ENCODE data around the gene SORT1. TPM values are rescaled to one million over a fixed set of nuclear protein-coding genes. Genes with fewer than 3 reads are reported as not detected.

The SORT1 gene
- total RNA-seq, 2 experiments from 2014 or later = 0.31 to 0.51 TPM

- peaks cover 12% of the 10 kb centered on the region for H3K4me1 Mint-ChIP-seq (ENCODE audit: low read depth)
- H3K36me3 Mint-ChIP-seq = no peaks in the 10 kb centered on the region
- peak within 1 kb of the TSS; percentile 89 for H3K27ac Mint-ChIP-seq
- ChIA-PET CTCF (interaction anchor here (0.6 to 4.9 kb wide), 19 partner anchors 12 to 949 kb away, joined by 3 to 69 read pairs (median 3); partner anchors contain the start of gene SORT1), POLR2A (interaction anchor here (0.9 to 1.5 kb wide), 4 partner anchors 58 to 183 kb away, joined by 3 to 6 read pairs (median 4); partner anchors contain the start of gene SORT1)
- H3K4me3 Mint-ChIP-seq = peak within 1 kb of the TSS; percentile 95
- no peaks in the 10 kb centered on the region for H3K9me3 Mint-ChIP-seq
- intact Hi-C loops (cut with micrococcal nuclease) = loop anchor here (1.0 to 5.0 kb wide), 5 partner anchors 143 to 751 kb away; partner anchors contain the start of genes ATXN7L2, PSMA5 and STRIP1
- H3K27me3 Mint-ChIP-seq = no peaks in the 10 kb centered on the region
- peak; percentile 94 for DNase-seq
These were observed 114.6 kb downstream of the SORT1 start, which contains the start of gene PSRC1 for GRCh38 chr1:109282952-109283747. PSRC1 (minus strand) TSS chr1:109283145.

DNA sequence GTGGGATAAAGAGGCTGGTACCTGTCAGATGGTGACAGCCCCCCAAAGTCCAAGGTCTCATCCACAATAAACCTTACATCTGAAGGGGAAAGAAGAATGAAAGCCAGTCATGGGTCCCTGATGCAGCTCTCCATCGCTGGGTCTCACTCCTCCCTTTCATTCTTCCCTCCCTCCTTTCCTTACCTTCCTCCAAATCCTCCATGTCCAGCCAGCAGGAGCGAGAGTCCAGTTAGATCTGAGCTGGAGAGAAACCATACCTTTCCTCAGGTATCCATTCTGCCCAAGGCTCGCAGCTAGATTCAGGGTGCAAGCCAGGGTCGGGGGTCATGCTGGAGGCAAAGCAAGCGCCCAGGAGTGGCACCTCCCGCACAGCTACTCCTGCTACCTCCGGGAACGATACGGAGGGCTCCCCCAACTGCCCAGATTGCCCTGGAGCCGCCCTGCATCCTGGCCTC lies 115.2 kb downstream of the SORT1 start:
- H3K9me3 Mint-ChIP-seq = no peaks in the 10 kb centered on the region
- CTCF ChIA-PET = interaction anchor here (0.6 to 4.9 kb wide), 17 partner anchors 13 to 950 kb away, joined by 3 to 69 read pairs (median 4); partner anchors contain the start of gene SORT1
- H3K27ac Mint-ChIP-seq = no peak overlapping the region
- H3K27me3 Mint-ChIP-seq = no peaks in the 10 kb centered on the region
- DNase-seq = no peak
- intact Hi-C loops (cut with micrococcal nuclease) = loop anchor here (2.0 to 5.0 kb wide), 3 partner anchors 200 to 340 kb away; partner anchors contain the start of gene ATXN7L2
- peak overlapping the region; percentile 95 for H3K4me3 Mint-ChIP-seq
- no peaks in the 10 kb centered on the region for H3K36me3 Mint-ChIP-seq
- POLR2A ChIA-PET = interaction anchor here (0.9 to 1.5 kb wide), 4 partner anchors 57 to 182 kb away, joined by 3 to 6 read pairs (median 4); partner anchors contain the start of gene SORT1
- H3K4me1 Mint-ChIP-seq (ENCODE audit: low read depth) = peaks cover 12% of the 10 kb centered on the region

- H3K4me1 Mint-ChIP-seq (ENCODE audit: low read depth) = peaks cover 15% of the 10 kb centered on the region
- no peak for DNase-seq
- H3K4me3 Mint-ChIP-seq = peak overlapping the region; percentile 95
- intact Hi-C loops (cut with micrococcal nuclease) = loop anchor here (2.0 to 5.0 kb wide), 3 partner anchors 200 to 340 kb away; partner anchors contain the start of gene ATXN7L2
- no peaks in the 10 kb centered on the region for H3K27me3 Mint-ChIP-seq
- H3K36me3 Mint-ChIP-seq = no peaks in the 10 kb centered on the region
- ChIA-PET CTCF (interaction anchor here (0.7 to 4.9 kb wide), 6 partner anchors 18 to 950 kb away, joined by 3 to 69 read pairs (median 6); partner anchors contain the start of gene SORT1), POLR2A (interaction anchor here (0.9 to 1.5 kb wide), 3 partner anchors 57 to 181 kb away, joined by 3 to 6 read pairs (median 4); partner anchors contain the start of gene SORT1)
- no peaks in the 10 kb centered on the region for H3K9me3 Mint-ChIP-seq
- no peak overlapping the region for H3K27ac Mint-ChIP-seq
These were observed 115.8 kb downstream of the SORT1 start for GRCh38 chr1:109281680-109282496.

- intact Hi-C loops (cut with micrococcal nuclease) = loop anchor here (5.0 kb wide), 2 partner anchors 201 to 341 kb away; partner anchors contain the start of gene ATXN7L2
- H3K9me3 Mint-ChIP-seq = no peaks in the 10 kb centered on the region
- no peaks in the 10 kb centered on the region for H3K27me3 Mint-ChIP-seq
- H3K27ac Mint-ChIP-seq = no peak overlapping the region
- peaks cover 15% of the 10 kb centered on the region for H3K4me1 Mint-ChIP-seq (ENCODE audit: low read depth)
- H3K4me3 Mint-ChIP-seq = no peak overlapping the region
- no peaks in the 10 kb centered on the region for H3K36me3 Mint-ChIP-seq
- no peak for DNase-seq
- POLR2A ChIA-PET = no interaction called here
- CTCF ChIA-PET = interaction anchor here (0.7 to 4.9 kb wide), 2 partner anchors 79 to 118 kb away, joined by 3 to 69 read pairs; partner anchors contain the start of gene SORT1
These were observed 116.9 kb downstream of the SORT1 start for GRCh38 chr1:109280862-109281261.

DNA sequence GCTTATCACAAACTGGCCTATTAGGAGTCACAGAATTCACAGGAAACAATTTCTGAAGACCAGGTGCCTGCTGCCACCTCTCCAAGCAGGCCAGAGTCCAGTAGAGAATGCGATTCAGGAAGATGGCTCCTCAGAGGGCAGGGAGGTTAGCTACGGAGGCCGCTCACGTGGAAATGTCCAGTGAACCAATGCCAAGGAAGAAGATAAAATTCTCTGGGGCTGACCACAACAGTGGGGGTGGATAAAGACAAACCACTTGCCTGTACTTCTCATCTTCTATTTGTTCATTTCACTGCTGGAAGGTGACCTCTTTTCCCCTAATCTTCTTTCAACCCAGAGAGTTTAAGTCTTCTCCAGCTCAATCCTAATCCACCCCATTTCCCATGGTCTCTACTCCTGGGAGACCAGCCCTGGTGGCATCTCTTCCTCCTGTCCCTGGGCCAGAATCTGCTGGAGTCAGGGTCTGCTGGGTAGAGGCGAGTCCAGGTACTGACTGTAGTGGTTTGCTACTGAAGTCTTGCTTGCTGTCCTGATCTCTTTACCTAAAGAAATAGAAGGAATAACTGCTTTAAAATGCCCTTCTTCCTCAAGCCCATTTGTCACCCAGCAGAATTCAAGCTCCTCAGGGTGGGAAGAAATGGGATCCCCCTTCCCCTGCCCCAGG lies 118.0 kb downstream of the SORT1 start:
- no peak overlapping the region for H3K27ac Mint-ChIP-seq
- POLR2A ChIA-PET = no interaction called here
- H3K9me3 Mint-ChIP-seq = no peaks in the 10 kb centered on the region
- H3K36me3 Mint-ChIP-seq = no peaks in the 10 kb centered on the region
- intact Hi-C loops (cut with micrococcal nuclease) = loop anchor here (5.0 to 10.0 kb wide), 3 partner anchors 75 to 343 kb away; partner anchors contain the start of gene ATXN7L2
- H3K4me3 Mint-ChIP-seq = no peak overlapping the region
- CTCF ChIA-PET = interaction anchor here (0.7 to 5.4 kb wide), 6 partner anchors 11 to 253 kb away, joined by 3 to 205 read pairs (median 4); partner anchors contain the start of gene SORT1
- H3K27me3 Mint-ChIP-seq = no peaks in the 10 kb centered on the region
- H3K4me1 Mint-ChIP-seq (ENCODE audit: low read depth) = peaks cover 15% of the 10 kb centered on the region
- DNase-seq = no peak

GRCh38 chr1:109277434-109278204 lies 120.1 kb downstream of the SORT1 start:
- no peak overlapping the region for H3K4me3 Mint-ChIP-seq
- ChIA-PET POLR2A (interaction anchor here (0.8 kb wide), 1 partner anchor 52 kb away, joined by 3 read pairs; no protein-coding TSS in a partner anchor), CTCF (interaction anchor here (0.6 to 5.4 kb wide), 28 partner anchors 12 to 487 kb away, joined by 3 to 205 read pairs (median 4); partner anchors contain the start of genes CELSR2, GNAI3 and SORT1)
- peaks cover 8% of the 10 kb centered on the region for H3K4me1 Mint-ChIP-seq (ENCODE audit: low read depth)
- no peak overlapping the region for H3K27ac Mint-ChIP-seq
- peak; percentile 83 for DNase-seq
- no peaks in the 10 kb centered on the region for H3K27me3 Mint-ChIP-seq
- intact Hi-C loops (cut with micrococcal nuclease) = loop anchor here (1.0 to 10.0 kb wide), 2 partner anchors 73 to 122 kb away; no protein-coding TSS in a partner anchor
- no peaks in the 10 kb centered on the region for H3K36me3 Mint-ChIP-seq
- H3K9me3 Mint-ChIP-seq = no peaks in the 10 kb centered on the region

DNA sequence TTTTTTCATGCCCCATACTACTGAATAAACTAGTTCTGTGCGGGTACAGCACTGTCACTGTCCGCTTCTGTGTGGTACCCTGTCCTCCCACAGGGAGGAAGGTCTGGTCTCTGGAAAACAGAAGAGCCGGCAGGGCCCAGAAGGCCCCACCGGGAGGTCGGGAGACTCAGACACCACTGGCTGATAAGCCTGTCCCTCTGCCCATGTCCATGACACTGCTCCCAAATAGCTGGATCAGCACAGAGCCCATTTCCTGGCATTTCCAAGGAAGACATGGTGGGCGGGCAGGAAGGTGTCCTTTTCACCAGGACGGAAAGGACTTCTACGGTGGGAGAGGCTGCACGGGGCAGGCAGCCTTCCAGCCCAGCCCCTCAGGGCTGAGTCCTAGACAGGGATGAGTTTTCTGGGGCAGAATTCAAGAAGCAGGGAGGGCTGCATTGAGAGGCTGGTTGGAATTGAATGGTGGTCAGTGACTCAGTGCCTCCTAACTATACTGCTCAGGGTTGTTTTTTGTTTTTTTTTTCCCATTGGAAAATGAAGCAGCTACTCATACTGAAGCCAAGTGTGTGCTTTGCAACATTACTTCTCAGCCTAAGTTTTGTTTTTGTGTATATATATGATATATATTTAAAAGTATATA lies 121.9 kb downstream of the SORT1 start:
- H3K36me3 Mint-ChIP-seq = no peaks in the 10 kb centered on the region
- H3K9me3 Mint-ChIP-seq = no peaks in the 10 kb centered on the region
- H3K4me1 Mint-ChIP-seq (ENCODE audit: low read depth) = peaks cover 4% of the 10 kb centered on the region
- no peak for DNase-seq
- no peaks in the 10 kb centered on the region for H3K27me3 Mint-ChIP-seq
- ChIA-PET POLR2A (no interaction called here), CTCF (interaction anchor here (2.3 to 5.4 kb wide), 4 partner anchors 11 to 257 kb away, joined by 10 to 205 read pairs (median 38); partner anchors contain the start of gene SORT1)
- no peak overlapping the region for H3K4me3 Mint-ChIP-seq
- H3K27ac Mint-ChIP-seq = no peak overlapping the region
- intact Hi-C loops (cut with micrococcal nuclease) = loop anchor here (10.0 kb wide), 1 partner anchor 71 kb away; no protein-coding TSS in a partner anchor

- intact Hi-C loops (cut with micrococcal nuclease) = loop anchor here (10.0 kb wide), 1 partner anchor 70 kb away; no protein-coding TSS in a partner anchor
- H3K9me3 Mint-ChIP-seq = no peaks in the 10 kb centered on the region
- H3K4me1 Mint-ChIP-seq (ENCODE audit: low read depth) = peaks cover 4% of the 10 kb centered on the region
- H3K27me3 Mint-ChIP-seq = no peaks in the 10 kb centered on the region
- H3K4me3 Mint-ChIP-seq = no peak overlapping the region
- CTCF ChIA-PET = interaction anchor here (5.4 kb wide), 1 partner anchor 125 kb away, joined by 205 read pairs; the partner anchor contains the start of gene SORT1
- DNase-seq = no peak
- no peak overlapping the region for H3K27ac Mint-ChIP-seq
- no peaks in the 10 kb centered on the region for H3K36me3 Mint-ChIP-seq
- POLR2A ChIA-PET = no interaction called here
These were observed 122.9 kb downstream of the SORT1 start for GRCh38 chr1:109274533-109275476.

GRCh38 chr1:109273570-109274288 lies 124.0 kb downstream of the SORT1 start:
- intact Hi-C loops (cut with micrococcal nuclease) = loop anchor here (10.0 kb wide), 1 partner anchor 69 kb away; no protein-coding TSS in a partner anchor
- Mint-ChIP-seq H3K27ac (no peak overlapping the region), H3K4me1 (ENCODE audit: low read depth) (peaks cover 4% of the 10 kb centered on the region), H3K27me3 (no peaks in the 10 kb centered on the region), H3K36me3 (no peaks in the 10 kb centered on the region), H3K9me3 (no peaks in the 10 kb centered on the region), H3K4me3 (no peak overlapping the region)
- CTCF ChIA-PET = interaction anchor here (0.8 kb wide), 1 partner anchor 259 kb away, joined by 4 read pairs; no protein-coding TSS in a partner anchor
- no peak for DNase-seq
- POLR2A ChIA-PET = no interaction called here

All from activated CD4-positive, alpha-beta memory T cell treated with anti-CD3 and anti-CD28 coated beads for 36 hours (primary cell).